ENCODE data around the gene CCDC148. TPM values are rescaled to one million over a fixed set of nuclear protein-coding genes. Genes with fewer than 3 reads are reported as not detected.

CCDC148 gene
- total and polyA plus RNA-seq, 10 of the 15 experiments (the other 5 are each of a cell fraction or from before 2014, with no cell fraction given): 0.07 to 0.30 (median 0.18) TPM; not detected in 7

DNA sequence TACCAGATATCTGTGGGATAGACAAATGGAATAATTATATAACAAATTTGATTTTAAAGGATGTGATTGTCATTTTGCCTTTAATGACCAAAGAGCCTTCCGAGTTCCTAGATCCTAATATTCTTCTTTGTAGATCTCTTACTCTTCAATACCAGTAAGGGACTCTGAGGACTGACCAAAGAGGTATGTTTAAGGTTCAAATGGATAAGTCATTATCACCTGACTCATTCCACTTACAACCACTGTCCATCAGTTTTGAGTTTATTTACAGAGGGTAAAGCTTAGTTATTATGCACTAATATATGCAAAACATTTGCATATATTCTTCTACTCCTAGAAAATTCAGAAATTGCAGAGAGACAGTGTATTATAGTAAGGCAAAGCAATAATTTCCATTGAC, 62.7 kb downstream of the CCDC148 start:
- Histone ChIP-seq H3K9ac (ENCODE audit: control insufficient read depth, insufficient read depth, low read length) (no peak overlapping the region), H3K36me3 (ENCODE audit: control insufficient read depth in 2 of 2, insufficient read depth in 2 of 2, low read length in 1 of 2) (no peaks in the 10 kb centered on the region), H3K9me3 (replicated peaks; ENCODE audit: control insufficient read depth, insufficient read depth, low read length) (no peaks in the 10 kb centered on the region), H3K27ac (ENCODE audit: control insufficient read depth, insufficient read depth) (no peak overlapping the region), H4K20me1 (ENCODE audit: control insufficient read depth, insufficient read depth) (no peaks in the 10 kb centered on the region), H2AFZ (ENCODE audit: control insufficient read depth, low read depth, low read length) (no peak overlapping the region), H3K27me3 (replicated peaks in 1 of 2; ENCODE audit: control insufficient read depth in 2 of 2, insufficient read depth in 2 of 2, low read length in 1 of 2) (no peaks in the 10 kb centered on the region), H3K4me1 (ENCODE audit: control insufficient read depth, insufficient read depth, low read length) (no peaks in the 10 kb centered on the region), H3K4me2 (ENCODE audit: control insufficient read depth, insufficient read depth) (no peak overlapping the region), H3K79me2 (ENCODE audit: control insufficient read depth, insufficient read depth, low read length) (no peaks in the 10 kb centered on the region), H3K4me3 (no peak overlapping the region)
- POLR2A ChIA-PET: no interaction called here
- FAIRE-seq (no peak), DNase-seq (ENCODE audit: low read depth, low spot score) (no peak), ATAC-seq (no peak)
- BruUV-seq (replicated peaks): no TSS peak
- SMC1A ChIA-PET (ENCODE audit: uncharacterized antibody, unreplicated experiment): interaction anchor here (1.0 to 1.6 kb wide), 2 partner anchors 11 to 125 kb away, joined by 3 read pairs; no protein-coding TSS in a partner anchor
- TF ChIP-seq RCOR1 (conservative IDR thresholded peaks at IDR 0.05; ENCODE audit: low read depth, low read length) (no peak), CHD4 (IDR thresholded peaks at IDR 0.05) (no peak), HDGF (IDR thresholded peaks at IDR 0.05) (no peak), SUZ12 (IDR thresholded peaks at IDR 0.05; ENCODE audit: unreplicated experiment) (no peak), SRF (IDR thresholded peaks at IDR 0.05; ENCODE audit: low read depth in 2 of 2, low read length in 2 of 2) (no peak), FOXK2 (IDR thresholded peaks at IDR 0.05) (no peak), POLR2AphosphoS5 (IDR thresholded peaks at IDR 0.05; ENCODE audit: low read length) (no peak), SMC3 (IDR thresholded peaks at IDR 0.05; ENCODE audit: borderline replicate concordance, low read length) (no peak), STAT1 (conservative IDR thresholded peaks at IDR 0.05) (no peak), MEF2A (IDR thresholded peaks at IDR 0.05; ENCODE audit: insufficient read depth, low read depth, low read length) (no peak), RELA (IDR thresholded peaks at IDR 0.05; ENCODE audit: borderline replicate concordance, partially characterized antibody) (no peak), ZBED1 (IDR thresholded peaks at IDR 0.05; ENCODE audit: borderline replicate concordance) (no peak), CREM (IDR thresholded peaks at IDR 0.05; ENCODE audit: low read depth) (no peak)
- TF ChIP-seq, protein P1, sequence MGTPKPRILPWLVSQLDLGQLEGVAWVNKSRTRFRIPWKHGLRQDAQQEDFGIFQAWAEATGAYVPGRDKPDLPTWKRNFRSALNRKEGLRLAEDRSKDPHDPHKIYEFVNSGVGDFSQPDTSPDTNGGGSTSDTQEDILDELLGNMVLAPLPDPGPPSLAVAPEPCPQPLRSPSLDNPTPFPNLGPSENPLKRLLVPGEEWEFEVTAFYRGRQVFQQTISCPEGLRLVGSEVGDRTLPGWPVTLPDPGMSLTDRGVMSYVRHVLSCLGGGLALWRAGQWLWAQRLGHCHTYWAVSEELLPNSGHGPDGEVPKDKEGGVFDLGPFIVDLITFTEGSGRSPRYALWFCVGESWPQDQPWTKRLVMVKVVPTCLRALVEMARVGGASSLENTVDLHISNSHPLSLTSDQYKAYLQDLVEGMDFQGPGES (IDR thresholded peaks at IDR 0.05): no peak
- TF ChIP-seq, protein P2, sequence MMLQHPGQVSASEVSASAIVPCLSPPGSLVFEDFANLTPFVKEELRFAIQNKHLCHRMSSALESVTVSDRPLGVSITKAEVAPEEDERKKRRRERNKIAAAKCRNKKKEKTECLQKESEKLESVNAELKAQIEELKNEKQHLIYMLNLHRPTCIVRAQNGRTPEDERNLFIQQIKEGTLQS (IDR thresholded peaks at IDR 0.05; ENCODE audit: borderline replicate concordance, extremely low read depth, low read depth, low read length): no peak
- TF ChIP-seq, protein P3, sequence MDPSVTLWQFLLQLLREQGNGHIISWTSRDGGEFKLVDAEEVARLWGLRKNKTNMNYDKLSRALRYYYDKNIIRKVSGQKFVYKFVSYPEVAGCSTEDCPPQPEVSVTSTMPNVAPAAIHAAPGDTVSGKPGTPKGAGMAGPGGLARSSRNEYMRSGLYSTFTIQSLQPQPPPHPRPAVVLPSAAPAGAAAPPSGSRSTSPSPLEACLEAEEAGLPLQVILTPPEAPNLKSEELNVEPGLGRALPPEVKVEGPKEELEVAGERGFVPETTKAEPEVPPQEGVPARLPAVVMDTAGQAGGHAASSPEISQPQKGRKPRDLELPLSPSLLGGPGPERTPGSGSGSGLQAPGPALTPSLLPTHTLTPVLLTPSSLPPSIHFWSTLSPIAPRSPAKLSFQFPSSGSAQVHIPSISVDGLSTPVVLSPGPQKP (IDR thresholded peaks at IDR 0.05; ENCODE audit: low read depth, low read length): no peak
- TF ChIP-seq, protein P4, sequence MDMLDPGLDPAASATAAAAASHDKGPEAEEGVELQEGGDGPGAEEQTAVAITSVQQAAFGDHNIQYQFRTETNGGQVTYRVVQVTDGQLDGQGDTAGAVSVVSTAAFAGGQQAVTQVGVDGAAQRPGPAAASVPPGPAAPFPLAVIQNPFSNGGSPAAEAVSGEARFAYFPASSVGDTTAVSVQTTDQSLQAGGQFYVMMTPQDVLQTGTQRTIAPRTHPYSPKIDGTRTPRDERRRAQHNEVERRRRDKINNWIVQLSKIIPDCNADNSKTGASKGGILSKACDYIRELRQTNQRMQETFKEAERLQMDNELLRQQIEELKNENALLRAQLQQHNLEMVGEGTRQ (IDR thresholded peaks at IDR 0.05; ENCODE audit: borderline replicate concordance, low read depth, low read length): no peak
- WGBS (ENCODE audit: insufficient coverage, insufficient replicate concordance, low lambda C conversion rate, missing lambda C conversion rate): 3% methylated on average over 1 of the region's 1 CpG
- intact Hi-C loops (cut with micrococcal nuclease; ENCODE audit: unreplicated experiment) (no loop called here), in situ Hi-C loops (cut with MboI) (no loop called here)
- CTCF ChIA-PET: interaction anchor here (0.7 kb wide), 1 partner anchor 216 kb away, joined by 3 read pairs; no protein-coding TSS in a partner anchor
- RAD21 ChIA-PET (ENCODE audit: unreplicated experiment): no interaction called here
